Muscle of back (tissue), 13 donors: ENCODE results near the gene AGBL1. TPM values are rescaled to one million over a fixed set of nuclear protein-coding genes. Genes with fewer than 3 reads are reported as not detected.
A peak's percentile ranks its signal among the peaks of the same experiment; 100 is the strongest.

Experiments
- DNase-seq, 3 donors: peaks; one replicate each; pipeline versions ENCODE4 v3.0.0 to v3.0.0-alpha.2; 2013
- long read RNA-seq, 9 donors: transcript quantifications; one replicate each; lab custom pipeline, GENCODE V29; 2026
- polyA plus RNA-seq, 10 donors: library from polyadenylated mRNA; unstranded; fragments of 120-200 nt; gene quantifications; one replicate each; pipeline ENCODE4 v1.2.1, GENCODE V29; 2013; ENCODE audit not compliant: insufficient read length in 10 of 10

AGBL1 gene
- 10 to 100 TPM in 8 of 10 donors, 1 to 10 TPM in 2; 4.3 to 22.4 (median 17.0) TPM for polyA plus RNA-seq
- long read RNA-seq, donor 1: 0 reads
- long read RNA-seq, donor 2: 0 reads
- long read RNA-seq, donor 3: 0 reads
- long read RNA-seq, donor 4: 0 reads
- long read RNA-seq, donor 5: 0 reads
- long read RNA-seq, donor 6: 0 reads
- long read RNA-seq, donor 7: 0 reads
- long read RNA-seq, donor 8: 0 reads
- long read RNA-seq, donor 9: 0 reads

GRCh38 chr15:86079508-86080266 is at the start of gene AGBL1:
Gene AGBL1, plus strand, starts transcription at chr15:86079871.
- DNase-seq: peak; percentile 24 to 35 (median 35)

- DNase-seq: no peak
Measured at GRCh38 chr15:86034904-86035303, 44.8 kb upstream of the AGBL1 start.

GRCh38 chr15:86036243-86036642 is 43.4 kb upstream of the AGBL1 start:
- no peak for DNase-seq

GRCh38 chr15:86038491-86038890 is 41.2 kb upstream of the AGBL1 start:
- DNase-seq: no peak

DNA sequence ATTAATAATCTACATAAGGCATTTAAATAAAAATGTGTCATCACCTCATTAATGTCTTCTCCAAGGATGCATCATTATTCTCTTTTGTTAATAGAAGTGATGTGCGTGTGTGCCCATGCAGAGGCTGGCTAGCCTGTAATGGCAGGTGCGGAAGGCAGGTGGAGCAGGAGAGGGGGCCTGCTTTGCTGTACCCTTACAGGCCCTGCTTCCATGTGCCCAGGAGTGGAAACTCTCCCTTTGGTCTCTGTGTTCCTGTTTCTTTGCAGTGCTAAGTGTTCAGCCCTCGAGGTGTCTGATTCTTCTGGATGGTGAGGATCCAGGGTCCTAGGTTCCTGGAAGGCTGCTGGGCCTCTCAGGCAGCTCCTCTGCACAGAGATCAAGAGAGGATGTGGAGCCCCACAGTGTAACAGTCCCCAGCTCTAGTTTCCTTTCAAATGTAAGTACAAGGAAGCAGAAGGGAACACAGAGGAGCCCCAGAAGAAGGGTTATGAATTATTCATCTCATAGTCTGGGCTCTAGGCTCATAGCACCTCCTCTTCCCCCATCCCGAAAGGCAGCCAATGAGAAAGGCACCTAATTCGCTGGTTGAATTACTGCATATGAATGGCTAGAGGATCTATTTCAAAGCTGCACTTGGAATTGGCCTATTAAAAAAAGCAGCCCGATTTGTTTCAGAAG is 39.2 kb upstream of the AGBL1 start:
- DNase-seq: no peak

- DNase-seq: no peak
Measured at GRCh38 chr15:86041399-86041798, 38.3 kb upstream of the AGBL1 start.

DNA sequence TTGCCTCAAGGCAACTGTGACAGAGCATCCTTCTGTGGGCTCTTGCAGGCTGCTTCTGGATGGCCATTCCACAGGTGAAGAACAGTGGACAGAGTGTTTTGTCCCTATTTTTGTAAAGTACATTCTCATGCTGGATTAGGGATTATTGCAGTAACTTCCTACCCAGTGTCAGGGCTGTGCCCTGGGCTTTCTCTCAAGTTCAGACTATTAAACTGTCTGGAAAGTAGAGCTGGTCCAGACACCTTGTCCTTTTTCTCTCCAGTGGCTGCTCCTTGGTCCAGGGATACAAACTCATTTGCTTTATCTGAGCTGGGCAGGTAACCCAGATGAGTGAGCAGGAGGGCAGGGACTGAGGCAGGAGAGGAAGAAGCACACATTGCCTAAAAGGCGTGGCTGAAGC is 37.4 kb upstream of the AGBL1 start:
- no peak for DNase-seq

DNA sequence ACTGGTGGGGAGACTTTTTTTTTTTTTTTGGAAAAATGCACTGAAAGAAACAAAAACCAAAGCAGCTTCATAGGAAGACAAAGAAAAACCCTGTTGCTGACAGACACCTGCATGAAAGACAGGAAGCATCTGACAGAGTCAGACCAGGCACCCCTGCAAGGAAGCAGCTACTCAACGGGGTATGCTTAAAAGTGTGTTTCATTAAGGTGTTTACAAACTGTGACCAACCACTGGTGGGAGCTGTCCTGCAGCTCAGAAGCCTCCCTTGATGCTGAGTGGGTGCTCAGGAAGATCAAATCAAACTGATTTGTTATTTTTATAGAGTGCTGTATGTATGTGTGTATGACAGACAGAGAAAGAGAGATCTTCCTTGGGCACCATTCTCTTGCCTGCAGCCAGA is 34.7 kb upstream of the AGBL1 start:
- no peak for DNase-seq

- DNase-seq: no peak
Measured at GRCh38 chr15:86054338-86054737, 25.3 kb upstream of the AGBL1 start.

DNA sequence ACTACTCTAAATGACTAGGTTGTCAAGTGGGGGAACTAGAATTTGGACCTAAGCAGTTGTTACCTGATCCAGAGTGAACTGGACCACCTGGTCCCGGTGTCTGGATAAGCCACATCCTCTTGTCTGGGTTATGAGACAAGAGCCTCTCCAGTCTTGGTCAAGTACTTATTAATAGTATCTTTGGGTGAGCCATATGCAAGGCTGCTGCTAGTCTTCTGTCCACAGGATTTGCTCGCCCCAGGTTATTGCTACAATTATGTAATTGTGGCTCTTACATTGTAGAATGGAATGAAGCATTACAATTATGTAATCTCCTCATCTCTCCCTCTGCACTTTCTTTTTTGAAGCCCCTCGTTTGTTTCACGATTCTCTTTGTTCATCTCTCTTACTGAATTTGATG is 24.0 kb upstream of the AGBL1 start:
- no peak for DNase-seq

GRCh38 chr15:86059851-86060250 is 19.8 kb upstream of the AGBL1 start:
- DNase-seq: no peak

DNA sequence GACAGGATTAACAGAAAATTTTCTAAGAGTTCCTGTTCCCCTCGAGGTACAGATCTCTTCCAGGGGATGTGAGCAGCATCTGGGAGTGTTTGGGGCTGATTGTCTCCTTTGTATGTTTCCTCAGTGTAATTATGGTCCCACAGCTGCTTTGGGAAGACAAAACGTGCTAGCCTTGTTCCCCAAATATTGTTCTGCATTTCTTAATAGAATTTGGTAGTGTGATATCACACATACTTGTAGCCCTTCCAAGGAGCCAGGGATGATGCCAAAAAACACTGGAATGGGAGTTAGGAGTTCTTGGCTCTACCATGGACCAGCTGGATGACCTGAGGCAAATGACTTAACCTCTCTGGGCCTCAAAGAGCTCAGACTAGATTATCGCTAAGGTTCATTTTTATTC is 19.0 kb upstream of the AGBL1 start:
- DNase-seq: peak in 2 of 3 donors; percentile 49 to 69

DNA sequence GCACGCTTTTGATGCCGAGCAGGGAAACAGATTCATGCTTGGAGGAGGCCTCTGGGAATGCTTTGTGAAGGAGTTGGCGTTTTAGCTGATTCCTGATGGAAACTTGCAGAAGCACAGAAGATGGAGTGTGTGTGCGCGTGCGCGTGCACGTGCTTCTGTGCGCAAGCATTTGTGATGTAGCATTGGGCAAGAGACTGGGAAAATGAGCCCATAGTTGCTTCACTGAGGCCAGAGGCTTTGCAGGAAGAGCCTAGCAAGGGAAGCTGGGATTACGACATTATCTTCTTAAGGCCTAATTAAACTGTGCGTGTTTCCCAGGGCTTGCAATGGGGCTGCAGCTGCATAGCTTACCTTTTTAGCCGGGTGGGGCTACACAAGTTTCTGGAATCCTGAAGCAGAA is 18.1 kb upstream of the AGBL1 start:
- peak in 1 of 3 donors; percentile 43 for DNase-seq

DNA sequence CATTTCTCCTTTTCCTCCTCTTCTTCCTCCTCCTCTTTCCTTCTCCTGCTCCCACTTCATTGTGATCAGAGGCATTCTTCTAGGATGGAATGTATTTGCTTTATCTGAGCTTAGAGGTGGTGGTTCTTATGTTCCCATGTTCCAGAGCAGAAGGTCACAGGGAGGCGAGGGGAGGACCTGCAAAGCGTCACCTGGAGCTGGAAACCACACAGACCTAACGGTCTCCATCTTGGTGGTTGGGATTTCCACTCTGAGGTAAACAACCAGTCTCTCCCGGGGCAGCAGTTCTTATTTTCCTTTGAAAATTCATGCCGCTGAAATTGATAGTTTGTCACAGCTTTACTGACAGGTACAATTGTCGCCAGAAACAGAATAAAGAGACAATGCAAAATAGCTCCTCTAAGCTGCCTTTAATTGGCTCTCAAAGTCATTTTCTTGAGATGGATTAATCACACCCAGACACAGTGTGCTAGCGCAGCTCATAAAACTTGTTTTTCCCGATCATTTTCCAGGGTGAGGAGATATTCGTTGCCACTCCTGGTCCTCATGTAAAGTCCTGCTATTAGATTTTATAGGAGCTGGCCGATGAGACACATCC is 16.9 kb upstream of the AGBL1 start:
- DNase-seq: no peak

GRCh38 chr15:86063356-86064095 is 16.1 kb upstream of the AGBL1 start:
- no peak for DNase-seq

DNA sequence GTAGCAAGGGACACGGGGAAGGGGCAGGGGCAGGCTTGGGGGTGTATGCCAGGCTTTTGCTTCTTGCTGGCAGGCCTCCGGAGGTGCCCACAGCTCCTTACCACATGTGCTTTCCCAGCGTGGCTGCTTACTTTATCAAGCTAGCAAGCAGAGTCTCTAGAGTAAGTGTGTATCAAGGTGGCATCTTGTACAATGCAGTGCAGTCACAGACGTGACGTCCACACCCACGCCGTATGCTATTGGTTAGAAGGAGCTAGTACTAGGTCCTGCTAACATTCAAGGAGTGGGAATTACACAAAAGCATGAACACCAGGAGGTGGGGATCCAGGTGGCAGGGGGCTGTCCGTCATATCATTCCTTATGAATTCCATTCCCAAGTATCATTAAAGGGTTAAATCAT is 15.3 kb upstream of the AGBL1 start:
- DNase-seq: no peak

DNA sequence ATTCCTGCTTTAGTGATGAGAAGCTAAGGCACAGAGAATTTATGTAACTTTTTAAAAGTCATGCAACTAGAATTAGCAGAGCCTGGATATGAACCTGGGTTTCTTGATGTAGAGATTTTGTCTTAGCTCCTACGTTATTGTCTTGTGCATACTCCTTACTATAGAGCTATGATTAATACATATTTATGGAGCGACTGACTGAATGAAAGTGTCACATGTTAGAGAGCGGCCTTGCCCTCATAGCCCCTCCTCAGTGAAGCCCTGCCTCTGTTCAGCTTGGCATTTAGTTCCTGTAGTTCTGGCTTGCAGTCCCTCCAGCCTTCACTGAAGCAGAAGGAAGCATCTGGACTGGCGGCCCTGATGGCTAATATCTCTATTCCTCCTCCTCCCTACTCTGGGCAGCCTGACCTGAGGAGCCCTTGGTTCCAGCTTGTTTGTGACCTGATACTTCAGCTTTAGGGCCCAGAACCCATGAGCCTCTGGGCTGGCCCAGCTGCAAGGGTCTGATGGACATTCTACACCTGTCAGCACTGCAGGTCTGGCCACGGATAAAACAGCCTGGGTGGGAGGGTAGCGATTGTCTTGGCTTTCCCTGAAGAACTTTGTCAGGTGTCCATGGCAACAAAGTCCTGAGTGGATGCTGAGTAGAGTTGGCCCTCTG is 13.4 kb upstream of the AGBL1 start:
- DNase-seq: no peak

- DNase-seq: no peak
Measured at GRCh38 chr15:86073281-86073680, 6.4 kb upstream of the AGBL1 start.

DNA sequence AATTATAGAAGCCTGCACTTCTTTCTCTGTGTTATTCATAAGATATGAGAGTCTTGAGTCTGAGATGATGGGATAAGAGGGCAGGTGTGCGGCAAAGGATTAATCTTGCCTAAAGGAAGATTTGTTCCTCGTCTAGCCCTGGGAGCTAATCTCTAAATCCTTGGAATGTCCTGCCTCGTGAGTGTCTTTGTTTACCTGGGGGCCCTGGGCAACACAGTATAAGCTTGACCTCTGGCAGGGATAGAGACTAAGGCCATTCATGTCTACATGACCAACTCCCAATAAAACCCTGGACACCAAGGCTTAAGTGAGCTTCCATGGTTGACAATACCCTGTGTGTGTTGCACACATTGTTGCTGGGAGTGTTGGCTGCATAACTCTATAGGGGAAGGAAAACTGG is 3.2 kb upstream of the AGBL1 start:
- DNase-seq: no peak

DNA sequence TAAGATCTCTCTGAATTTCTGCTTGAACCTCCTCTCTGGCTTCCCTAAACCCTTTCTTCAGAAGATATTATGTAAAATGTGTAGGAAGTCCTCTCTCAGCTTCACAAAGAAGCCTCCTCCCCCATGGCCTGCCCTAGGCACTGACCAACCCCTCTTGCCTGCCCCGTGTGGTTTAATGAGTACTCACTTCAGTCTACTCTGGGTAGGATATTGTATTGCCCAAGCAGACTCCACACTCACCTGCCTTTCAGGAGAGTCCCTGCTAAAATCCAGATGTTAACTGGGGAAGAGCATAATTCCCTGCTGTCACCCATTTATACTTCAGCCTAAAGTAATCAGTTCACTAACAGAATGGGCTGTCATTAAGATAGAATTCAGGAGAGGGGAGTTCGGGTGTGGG is 2.6 kb upstream of the AGBL1 start:
- DNase-seq: no peak

- DNase-seq: no peak
Measured at GRCh38 chr15:86080302-86080701, 631 bp downstream of the AGBL1 start.
